HG03571 (cell line): ENCODE measurements around the gene ARHGAP11B.
"Not testable (repeated sequence)": the region's sequence is repeated elsewhere in the genome, so short reads cannot be mapped to it uniquely, and the experiment has no call there.

Experiments used
- ATAC-seq: cut with Tn5 transposase; IDR thresholded peaks from one replicate; pipeline ENCODE4 v1.9.1; 2021; ENCODE audit not compliant: unreplicated experiment

The ARHGAP11B gene

DNA sequence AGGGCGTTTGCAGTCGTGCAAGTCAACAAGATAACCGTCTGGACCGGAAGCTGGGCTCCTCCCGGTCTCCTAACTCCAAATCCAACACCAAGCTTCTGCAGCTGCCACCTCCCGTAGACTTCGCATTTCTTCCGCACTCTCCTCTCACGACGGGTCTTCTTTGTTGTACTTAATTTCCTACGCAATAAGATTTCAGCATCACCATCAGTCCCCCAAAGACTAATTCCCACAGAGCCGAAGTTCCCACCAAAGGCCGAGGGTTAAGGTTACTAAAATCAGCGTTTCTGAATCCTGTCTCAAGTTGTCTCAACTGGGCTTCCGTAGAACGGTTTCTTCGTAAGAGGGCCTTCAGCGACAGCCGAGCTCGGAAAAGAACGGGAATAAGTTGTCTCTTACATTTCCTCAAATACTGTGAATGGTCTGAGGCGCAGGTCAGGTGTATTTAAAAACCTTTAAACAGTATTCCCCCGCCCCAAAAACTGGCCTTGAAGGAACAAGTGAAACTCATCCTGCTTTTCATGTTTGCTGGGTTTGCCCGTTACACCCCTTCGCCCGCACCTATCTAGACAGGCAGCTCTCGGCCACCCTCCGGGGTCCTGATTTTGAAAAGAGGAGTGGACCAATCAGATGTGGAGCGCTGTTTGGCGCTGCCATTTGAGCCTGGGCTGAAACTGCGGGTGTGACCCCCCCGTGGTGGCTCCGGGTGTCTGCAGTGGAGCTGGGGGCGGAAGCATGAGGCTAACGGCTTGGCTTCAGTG, at the start of gene ARHGAP11B:
Gene ARHGAP11B, plus strand, starts transcription at position 693 of the 758 bp plus-strand sequence.
- ATAC-seq, result peak; percentile 80

GRCh38 chr15:30579394-30579970, 46.4 kb upstream of the ARHGAP11B start:
- not testable (repeated sequence) for ATAC-seq

- ATAC-seq, result not testable (repeated sequence)
These were observed 45.2 kb upstream of the ARHGAP11B start for GRCh38 chr15:30580716-30581115.

- not testable (repeated sequence) for ATAC-seq
These were observed 27.0 kb upstream of the ARHGAP11B start for GRCh38 chr15:30598953-30599352.

DNA sequence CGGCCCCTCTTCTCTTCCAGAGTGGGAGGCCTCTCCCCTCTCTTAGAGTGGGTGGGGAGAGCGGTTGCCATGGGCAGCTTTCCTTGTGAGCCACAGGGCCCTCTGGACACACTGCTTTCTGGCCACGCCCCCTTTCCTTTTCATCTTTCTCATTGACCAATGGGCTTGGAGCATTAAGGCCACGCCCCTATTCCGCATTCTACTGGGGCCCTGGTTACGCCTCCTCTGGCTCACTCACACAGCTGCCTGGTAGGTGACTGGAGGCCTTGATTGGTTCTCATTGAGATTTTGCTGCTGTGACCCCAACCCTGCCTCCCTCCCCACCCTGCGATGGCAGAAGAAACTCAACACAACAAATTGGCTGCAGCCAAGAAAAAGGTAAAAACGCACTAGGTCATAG, 22.1 kb upstream of the ARHGAP11B start, which contains the start of gene GOLGA8H:
Gene GOLGA8H, plus strand, starts transcription at position 233 of the 400 bp plus-strand sequence. Its CDS starts 98 bp downstream, at position 331.
- ATAC-seq, result not testable (repeated sequence)

DNA sequence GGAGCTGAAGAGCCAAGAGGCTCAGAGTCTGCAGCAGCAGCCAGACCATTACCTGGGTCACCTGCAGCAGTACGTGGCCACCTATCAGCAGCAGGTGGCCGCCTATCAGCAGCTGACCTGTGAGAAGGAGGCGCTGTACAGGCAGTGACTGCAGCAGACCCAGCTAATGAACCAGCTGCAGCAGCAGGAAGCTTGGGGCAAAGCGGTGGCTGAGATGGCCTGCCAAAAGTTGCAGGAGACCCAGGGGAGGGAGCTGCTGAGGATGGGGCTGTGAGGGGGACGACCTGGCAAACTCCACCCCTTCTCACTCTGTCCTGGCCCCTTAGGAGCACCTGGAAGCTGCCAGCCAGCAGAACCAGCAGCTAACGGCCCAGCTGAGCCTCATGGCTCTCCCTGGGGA, 13.7 kb upstream of the ARHGAP11B start:
- ATAC-seq, result not testable (repeated sequence)

DNA sequence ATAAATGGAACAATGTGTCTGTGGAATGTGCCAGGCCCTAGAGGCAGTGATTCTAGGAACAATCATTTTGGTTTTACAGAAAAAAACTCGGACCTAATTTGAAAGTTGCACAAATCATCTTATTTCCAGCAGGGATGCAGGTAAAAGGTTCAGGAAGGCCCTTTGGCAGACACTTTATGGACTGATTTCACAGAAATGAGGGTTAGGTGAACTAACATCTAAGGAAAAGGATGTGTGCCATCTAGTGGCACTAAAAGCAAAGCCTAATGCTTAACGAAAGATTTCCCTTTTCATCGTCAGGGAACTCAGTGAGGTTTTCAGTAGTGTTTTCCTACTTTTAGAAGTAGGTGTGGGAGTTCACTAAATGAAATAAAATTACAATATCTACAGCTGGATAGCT, 4.6 kb upstream of the ARHGAP11B start:
- ATAC-seq, result not testable (repeated sequence)

GRCh38 chr15:30626194-30626565, 252 bp downstream of the ARHGAP11B start:
- ATAC-seq, result not testable (repeated sequence)

- ATAC-seq, result not testable (repeated sequence)
These were observed 704 bp downstream of the ARHGAP11B start for GRCh38 chr15:30626632-30627031.

DNA sequence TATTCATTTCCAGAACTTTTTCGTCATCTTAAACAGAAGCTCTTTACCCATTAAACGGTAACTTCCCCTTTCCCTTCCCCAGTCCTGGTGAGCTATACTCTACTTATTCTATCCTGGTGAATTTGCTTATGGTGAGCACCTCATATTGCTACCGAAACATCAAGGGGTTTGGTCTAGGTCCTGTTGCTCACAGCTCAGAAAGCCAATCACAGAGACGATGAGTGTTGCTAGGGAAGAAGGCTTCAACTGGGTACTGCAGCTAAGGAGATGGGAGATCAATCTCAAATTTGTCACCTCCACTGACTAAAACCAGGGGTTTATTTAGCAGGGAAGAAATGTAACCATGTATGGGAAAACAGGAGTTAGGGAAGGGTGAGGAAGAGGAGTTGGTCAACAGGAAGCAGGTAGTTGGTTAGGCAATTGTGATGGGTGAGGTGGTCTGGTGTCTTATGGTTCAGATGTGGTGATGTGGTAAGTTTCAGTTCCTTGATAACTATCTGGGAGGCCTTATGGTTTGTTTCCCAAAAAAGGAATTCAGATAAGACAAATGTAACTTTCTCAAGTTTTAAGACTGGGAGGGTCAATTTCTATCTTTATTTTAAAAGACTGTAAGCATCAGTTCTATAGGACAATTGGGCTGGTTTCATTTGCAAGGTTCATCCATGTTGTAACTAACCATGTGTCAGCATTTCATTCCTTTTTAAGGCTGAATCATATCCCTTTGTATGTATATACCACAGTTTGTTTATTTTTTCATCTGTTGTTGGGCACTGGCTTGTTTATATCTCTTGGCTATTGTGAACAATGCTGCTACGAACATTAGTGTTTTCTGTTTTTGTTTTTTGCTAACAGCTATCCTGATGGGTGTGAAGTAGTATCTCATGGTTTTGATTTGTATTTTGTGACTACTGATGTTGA, 24.3 kb downstream of the ARHGAP11B start:
- ATAC-seq, result no peak

GRCh38 chr15:30661154-30661553, 35.2 kb downstream of the ARHGAP11B start:
- not testable (repeated sequence) for ATAC-seq

DNA sequence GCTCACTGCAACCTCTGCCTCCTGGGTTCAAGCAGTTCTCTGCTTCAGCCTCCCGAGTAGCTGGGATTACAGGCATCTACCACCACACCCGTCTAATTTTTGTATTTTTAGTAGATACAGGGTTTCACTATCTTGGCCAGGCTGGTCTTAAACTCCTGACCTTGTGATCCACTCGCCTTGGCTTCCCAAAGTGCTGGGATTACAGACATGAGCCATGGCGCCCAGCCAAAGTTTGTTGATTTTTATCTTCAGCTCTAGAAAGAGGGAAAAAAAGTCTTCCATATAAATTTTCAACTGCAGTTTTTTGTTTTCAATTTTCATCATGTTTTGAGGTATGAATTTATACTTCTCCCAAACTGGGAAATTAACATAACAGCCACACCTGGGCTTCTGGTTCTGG, 43.7 kb downstream of the ARHGAP11B start:
- ATAC-seq, result not testable (repeated sequence)

GRCh38 chr15:30670056-30670455, 44.1 kb downstream of the ARHGAP11B start:
- no peak for ATAC-seq

DNA sequence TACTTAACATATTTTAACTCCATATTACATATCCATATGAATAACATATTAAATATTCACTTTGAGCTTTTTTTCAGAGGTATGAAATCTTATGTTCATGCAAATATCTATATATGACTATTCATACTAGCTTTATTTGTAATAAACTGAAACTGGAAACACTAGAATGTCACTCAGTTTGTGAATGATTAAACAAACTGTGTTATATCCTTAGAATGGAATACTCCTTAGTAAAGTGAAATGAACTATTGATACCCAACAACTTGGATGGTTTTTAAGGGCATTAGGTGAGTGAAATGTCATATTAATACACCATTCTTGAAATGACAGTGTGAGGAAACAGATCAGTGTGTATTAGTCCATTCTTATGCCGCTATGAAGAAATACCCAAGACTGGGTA, 45.4 kb downstream of the ARHGAP11B start:
- ATAC-seq, result no peak

DNA sequence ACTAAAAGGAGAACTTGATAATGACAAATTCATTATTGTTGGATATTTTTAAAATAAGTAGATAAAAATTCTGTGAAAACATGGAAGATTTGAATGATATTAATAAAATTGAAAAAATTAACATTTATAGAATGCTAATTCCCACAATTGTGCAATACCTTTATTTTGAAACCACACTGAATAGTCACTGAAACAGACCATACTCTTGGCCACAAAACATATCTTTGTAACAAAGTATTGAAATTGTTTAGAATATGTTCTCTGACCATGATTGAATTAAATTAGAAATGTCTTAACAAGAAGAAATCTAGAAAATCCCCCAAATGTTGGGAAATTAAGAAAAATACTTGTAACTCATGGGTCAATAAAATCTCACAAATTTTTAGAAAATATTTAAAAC, 49.2 kb downstream of the ARHGAP11B start:
- no peak for ATAC-seq

GRCh38 chr15:30675891-30676290, 50.0 kb downstream of the ARHGAP11B start:
- not testable (repeated sequence) for ATAC-seq

DNA sequence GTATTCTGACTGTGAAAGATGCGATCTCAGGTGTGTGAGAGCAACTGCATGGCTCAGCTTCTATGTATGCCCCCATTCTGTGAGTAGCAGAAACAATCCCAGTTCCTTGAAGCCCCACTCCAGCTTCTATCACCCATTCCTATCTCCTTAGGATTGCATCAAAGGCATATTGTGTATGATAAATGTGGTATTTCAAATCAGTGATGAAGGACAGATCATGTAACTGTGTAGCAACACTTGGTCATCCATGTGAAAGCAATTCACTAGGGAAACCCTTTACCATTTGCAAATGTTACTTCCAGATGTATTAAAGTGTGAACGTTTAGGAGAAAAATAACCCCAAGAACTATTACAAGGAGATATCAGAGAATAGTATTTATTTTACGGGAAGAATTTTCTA, 55.1 kb downstream of the ARHGAP11B start:
- not testable (repeated sequence) for ATAC-seq

- ATAC-seq, result not testable (repeated sequence)
These were observed 59.9 kb downstream of the ARHGAP11B start for GRCh38 chr15:30685709-30686285.

GRCh38 chr15:30686651-30687050, 60.7 kb downstream of the ARHGAP11B start:
- not testable (repeated sequence) for ATAC-seq
